Measurements from ENCODE around the gene ZNF85. TPM values are rescaled to one million over a fixed set of nuclear protein-coding genes. Genes with fewer than 3 reads are reported as not detected.
"Not testable (repeated sequence)": the region's sequence is repeated elsewhere in the genome, so short reads cannot be mapped to it uniquely, and the experiment has no call there.

The ZNF85 gene
- total and polyA plus RNA-seq, 5 experiments from 2014 or later: 5.8 to 12.5 (median 10.6) TPM

GRCh38 chr19:20992788-20993187 lies 69.7 kb downstream of the ZNF85 start:
- Mint-ChIP-seq H3K36me3 (peaks cover 0 to 36% (median 34%) of the 10 kb centered on the region in 3 donors), H3K9me3 (peaks cover 11 to 44% (median 27%) of the 10 kb centered on the region in 9 donors)
- H3K27ac Mint-ChIP-seq, H3K27me3 Mint-ChIP-seq, H3K4me1 Mint-ChIP-seq, DNase-seq, H3K4me3 Mint-ChIP-seq, ATAC-seq, POLR2A ChIA-PET: not testable (repeated sequence)

GRCh38 chr19:20999731-21000352 lies 76.8 kb downstream of the ZNF85 start:
- peak; percentile 71 to 93 (median 86) for DNase-seq
- peak; percentile 100 for ATAC-seq
- no peaks in the 10 kb centered on the region for H3K27me3 Mint-ChIP-seq
- H3K4me1 Mint-ChIP-seq: peaks cover 4 to 13% (median 5%) of the 10 kb centered on the region in 4 donors
- peaks cover 0 to 5% (median 0%) of the 10 kb centered on the region in 9 donors for H3K9me3 Mint-ChIP-seq
- H3K4me3 Mint-ChIP-seq: peak overlapping the region; percentile 81 to 92 (median 88)
- POLR2A ChIA-PET: interaction anchor here (0.6 to 1.1 kb wide), 8 partner anchors 21 to 506 kb away, joined by 3 to 14 read pairs (median 3); partner anchors contain the start of genes ZNF429, ZNF430, ZNF626 and ZNF66
- no peaks in the 10 kb centered on the region for H3K36me3 Mint-ChIP-seq
- peak overlapping the region in 7 of 10 donors; percentile 17 to 80 (median 65) for H3K27ac Mint-ChIP-seq

Other genes starting within 250 kb of the ZNF85 start
- gene ZNF66, start 146.9 kb upstream of the ZNF85 start, total RNA-seq: 10 to 100 TPM; 15.6 to 15.7 TPM
- gene ZNF66, start 146.9 kb upstream of the ZNF85 start, polyA plus RNA-seq: 1 to 10 TPM; 3.4 to 4.1 (median 3.6) TPM
- gene ZNF430, start 97.4 kb downstream of the ZNF85 start, total RNA-seq: 10 to 100 TPM; 49.3 to 49.4 TPM
- 10 to 100 TPM; 48.7 to 55.7 (median 53.9) TPM for gene ZNF430, start 97.4 kb downstream of the ZNF85 start, polyA plus RNA-seq
- 10 to 100 TPM; 11.5 to 12.8 TPM for gene ZNF714, start 159.0 kb downstream of the ZNF85 start, total RNA-seq
- gene ZNF714, start 159.0 kb downstream of the ZNF85 start, polyA plus RNA-seq: 10 to 100 TPM in 2 of 3 donors, 1 to 10 TPM in 1; 6.3 to 14.9 (median 14.3) TPM
- gene ZNF431, start 218.8 kb downstream of the ZNF85 start, total RNA-seq: 10 to 100 TPM; 39.7 to 41.5 TPM
- gene ZNF431, start 218.8 kb downstream of the ZNF85 start, polyA plus RNA-seq: 10 to 100 TPM in 2 of 3 donors, 1 to 10 TPM in 1; 9.8 to 15.4 (median 13.9) TPM